Cardiac muscle cell (in vitro differentiated cells and primary cell): Measurements from ENCODE around the gene THSD7A. TPM values are rescaled to one million over a fixed set of nuclear protein-coding genes. Genes with fewer than 3 reads are reported as not detected.

Experiments
- DNase-seq, 2 donors: peaks; one replicate each; pipeline versions ENCODE4 v3.0.0 to v3.0.0-alpha.2; 2010 to 2017; ENCODE audit warnings: low read depth in 1 of 2, low spot score in 1 of 2
- H3K27ac ChIP-seq: fragments of 200-600 bp; sonication (generic); 2 replicates; pipeline ENCODE4 v1.5.1; 2016
- H3K27me3 ChIP-seq: fragments of 200-600 bp; sonication (generic); 2 replicates; pipeline ENCODE4 v1.6.0; 2016; ENCODE audit warnings: control low read depth
- H3K36me3 ChIP-seq: fragments of 200-600 bp; sonication (generic); 2 replicates; pipeline ENCODE4 v1.5.1; 2016; ENCODE audit warnings: control low read depth
- H3K4me1 ChIP-seq: fragments of 200-600 bp; sonication (generic); 2 replicates; pipeline ENCODE4 v1.8.1; 2017; ENCODE audit warnings: low read depth, mild to moderate bottlenecking, mixed run types
- H3K4me3 ChIP-seq: fragments of 200-600 bp; sonication (generic); 2 replicates; pipeline ENCODE4 v1.5.1; 2016; ENCODE audit warnings: mild to moderate bottlenecking
- H3K9me3 ChIP-seq: fragments of 200-600 bp; sonication (generic); 2 replicates; pipeline ENCODE4 v1.5.1; 2017; ENCODE audit warnings: low read depth, mild to moderate bottlenecking, control low read depth
- polyA plus RNA-seq: library from polyadenylated mRNA; unstranded; fragments of >200 nt; fragmentation: Nextera tagmentation; extraction: Ambion mirVana; gene quantifications from 2 replicates; pipeline ENCODE4 v1.2.1, GENCODE V29; 2016
- total RNA-seq: library from RNA; depleted of rRNA; stranded (reverse); fragments of >200 nt; gene quantifications from 2 replicates; pipeline ENCODE4 v1.2.3, GENCODE V29; 2016
- TF ChIP-seq, protein P1 (sequence below): IDR thresholded peaks from 2 replicates; pipeline ENCODE4 v1.5.1; 2012; ENCODE audit warnings: low read depth, mild to moderate bottlenecking, low read length

The THSD7A gene
- total and polyA plus RNA-seq, 2 experiments from 2014 or later, result 1.5 to 3.7 TPM

DNA sequence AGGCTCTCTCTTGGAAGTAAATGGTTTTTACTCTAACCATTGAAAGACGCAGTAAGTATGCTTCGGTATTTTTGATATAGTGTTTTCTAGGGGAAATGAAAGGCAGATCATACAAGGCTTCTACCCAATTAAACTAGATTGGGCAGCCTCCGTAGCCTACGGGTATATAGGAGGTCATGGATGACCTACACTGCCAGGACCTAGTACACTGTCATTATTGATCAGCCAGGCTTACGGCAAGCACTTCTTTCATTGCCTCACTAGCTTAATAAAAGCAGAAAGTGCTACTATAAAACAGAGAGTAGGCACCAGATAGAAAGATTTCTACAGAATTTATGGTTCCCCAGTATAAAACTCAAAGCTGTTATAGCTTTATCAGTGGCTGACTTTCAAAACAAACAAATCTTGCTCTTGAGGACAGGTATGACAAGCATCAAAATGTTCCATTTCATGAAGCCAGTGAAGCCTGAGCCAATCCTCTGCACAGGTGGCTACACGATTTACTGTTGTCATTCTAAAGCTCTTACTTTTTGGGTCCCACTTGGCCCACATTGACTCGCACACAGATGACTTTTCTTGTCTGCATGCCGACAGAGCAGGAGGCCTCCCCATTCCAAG lies 358.1 kb downstream of the THSD7A start:
- TF ChIP-seq, protein P1, sequence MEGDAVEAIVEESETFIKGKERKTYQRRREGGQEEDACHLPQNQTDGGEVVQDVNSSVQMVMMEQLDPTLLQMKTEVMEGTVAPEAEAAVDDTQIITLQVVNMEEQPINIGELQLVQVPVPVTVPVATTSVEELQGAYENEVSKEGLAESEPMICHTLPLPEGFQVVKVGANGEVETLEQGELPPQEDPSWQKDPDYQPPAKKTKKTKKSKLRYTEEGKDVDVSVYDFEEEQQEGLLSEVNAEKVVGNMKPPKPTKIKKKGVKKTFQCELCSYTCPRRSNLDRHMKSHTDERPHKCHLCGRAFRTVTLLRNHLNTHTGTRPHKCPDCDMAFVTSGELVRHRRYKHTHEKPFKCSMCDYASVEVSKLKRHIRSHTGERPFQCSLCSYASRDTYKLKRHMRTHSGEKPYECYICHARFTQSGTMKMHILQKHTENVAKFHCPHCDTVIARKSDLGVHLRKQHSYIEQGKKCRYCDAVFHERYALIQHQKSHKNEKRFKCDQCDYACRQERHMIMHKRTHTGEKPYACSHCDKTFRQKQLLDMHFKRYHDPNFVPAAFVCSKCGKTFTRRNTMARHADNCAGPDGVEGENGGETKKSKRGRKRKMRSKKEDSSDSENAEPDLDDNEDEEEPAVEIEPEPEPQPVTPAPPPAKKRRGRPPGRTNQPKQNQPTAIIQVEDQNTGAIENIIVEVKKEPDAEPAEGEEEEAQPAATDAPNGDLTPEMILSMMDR, result no peak
- H3K36me3 ChIP-seq, result no peaks in the 10 kb centered on the region
- H3K4me3 ChIP-seq, result no peak overlapping the region
- H3K4me1 ChIP-seq, result no peaks in the 10 kb centered on the region
- no peaks in the 10 kb centered on the region for H3K27me3 ChIP-seq
- DNase-seq, result no peak
- no peak overlapping the region for H3K27ac ChIP-seq
- no peaks in the 10 kb centered on the region for H3K9me3 ChIP-seq

DNA sequence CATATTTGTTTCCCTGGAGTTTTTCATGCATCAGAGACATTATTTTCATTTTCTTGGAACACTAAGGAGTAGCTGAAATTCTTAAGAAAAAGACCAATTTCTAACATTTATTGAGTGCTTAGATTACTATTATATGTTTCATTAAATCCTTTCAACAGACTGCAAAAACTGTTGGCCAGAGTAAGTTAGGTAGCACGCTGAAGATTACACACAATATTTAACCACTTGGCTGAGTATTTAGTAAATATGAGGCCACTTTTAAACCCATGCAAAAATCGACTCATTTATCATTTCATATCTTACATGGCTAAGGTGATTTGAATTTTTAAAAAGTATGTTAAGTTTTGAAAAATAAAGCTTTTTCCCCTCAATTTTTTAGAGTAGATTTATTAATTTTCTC lies 358.8 kb downstream of the THSD7A start:
- Histone ChIP-seq H3K4me1 (no peaks in the 10 kb centered on the region), H3K4me3 (no peak overlapping the region), H3K36me3 (no peaks in the 10 kb centered on the region), H3K9me3 (no peaks in the 10 kb centered on the region), H3K27ac (no peak overlapping the region), H3K27me3 (no peaks in the 10 kb centered on the region)
- DNase-seq, result no peak
- TF ChIP-seq, protein P1, result no peak

DNA sequence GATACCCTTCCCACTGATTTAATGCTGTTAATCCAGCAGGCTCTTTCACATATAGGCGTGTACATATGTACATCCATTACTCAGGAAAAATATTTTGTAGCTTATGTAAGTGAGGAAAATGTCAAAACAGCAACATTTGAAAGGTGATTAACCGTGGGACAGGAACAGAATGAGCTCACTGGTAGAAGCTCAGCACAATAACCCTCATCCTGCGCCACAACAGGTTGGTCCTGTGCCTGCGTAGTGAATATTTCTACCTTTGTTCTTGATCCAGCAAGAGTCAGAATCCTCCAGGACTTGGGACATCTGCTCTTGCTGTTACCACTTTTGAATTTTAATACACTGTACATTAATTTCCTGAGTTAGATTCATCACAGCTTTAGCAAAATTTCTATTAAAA lies 359.4 kb downstream of the THSD7A start:
- TF ChIP-seq, protein P1, result no peak
- Histone ChIP-seq H3K27me3 (no peaks in the 10 kb centered on the region), H3K27ac (no peak overlapping the region), H3K36me3 (no peaks in the 10 kb centered on the region), H3K4me1 (no peaks in the 10 kb centered on the region), H3K9me3 (no peaks in the 10 kb centered on the region), H3K4me3 (no peak overlapping the region)
- no peak for DNase-seq

DNA sequence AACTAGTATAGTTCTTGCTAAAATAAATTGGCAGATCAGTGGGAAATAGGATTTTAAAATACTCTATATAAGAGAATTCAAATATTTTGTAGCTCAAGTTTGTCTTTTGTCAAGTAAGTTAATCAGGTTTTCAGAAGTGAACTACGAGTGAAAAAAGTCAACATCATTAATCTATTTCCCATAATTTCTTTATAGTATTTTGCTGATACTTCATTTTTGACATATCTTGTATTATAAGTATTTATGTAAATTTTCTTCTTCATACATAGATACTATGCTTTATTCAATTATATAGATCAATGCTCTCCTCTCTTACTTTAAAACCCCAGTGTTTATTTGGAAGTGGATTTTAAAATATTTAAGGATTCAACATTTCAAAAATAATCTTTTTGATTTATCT lies 360.7 kb downstream of the THSD7A start:
- no peak for DNase-seq
- Histone ChIP-seq H3K9me3 (no peaks in the 10 kb centered on the region), H3K4me3 (no peak overlapping the region), H3K4me1 (no peaks in the 10 kb centered on the region), H3K27me3 (no peaks in the 10 kb centered on the region), H3K27ac (no peak overlapping the region), H3K36me3 (no peaks in the 10 kb centered on the region)
- TF ChIP-seq, protein P1, result no peak

DNA sequence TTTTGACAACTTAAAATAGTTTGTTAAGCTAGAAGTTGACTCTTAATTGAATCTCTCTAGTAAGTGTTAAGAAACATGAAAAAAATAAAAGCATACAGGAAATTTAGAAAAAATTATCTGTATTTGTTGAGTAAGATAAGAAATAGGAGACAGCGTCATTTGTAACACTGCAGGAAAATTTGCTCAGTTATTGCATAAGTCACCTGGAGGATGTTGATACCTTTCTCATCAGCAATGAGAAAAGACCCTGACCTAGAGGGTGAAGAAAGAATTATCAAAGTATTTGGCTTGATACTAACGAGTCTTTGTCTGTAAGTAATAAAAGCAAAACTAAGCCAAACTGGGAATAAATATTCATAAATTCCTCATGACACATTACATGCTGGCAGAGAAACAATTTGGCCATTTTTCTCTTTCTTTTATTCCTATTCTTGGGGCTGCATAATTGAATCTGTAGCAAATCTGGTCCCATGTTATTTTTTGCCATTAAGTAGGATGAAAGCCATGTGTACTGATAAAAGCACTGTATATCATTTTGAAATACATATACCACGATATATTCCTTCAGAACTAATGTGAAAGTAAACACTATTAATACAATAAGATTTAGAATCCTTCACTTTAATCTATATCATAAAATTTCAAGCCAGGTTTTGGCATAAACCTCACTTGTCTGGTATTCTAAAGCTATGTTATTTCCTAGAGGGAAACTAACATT lies 362.8 kb downstream of the THSD7A start:
- Histone ChIP-seq H3K27ac (no peak overlapping the region), H3K4me3 (no peak overlapping the region), H3K4me1 (no peaks in the 10 kb centered on the region), H3K9me3 (no peaks in the 10 kb centered on the region), H3K27me3 (no peaks in the 10 kb centered on the region), H3K36me3 (no peaks in the 10 kb centered on the region)
- TF ChIP-seq, protein P1, result no peak
- peak in 1 of 2 donors; percentile 37 for DNase-seq
